Choroid plexus epithelial cell (primary cell): ENCODE results near the gene TEP1.

ENCODE experiments used
- DNase-seq: peaks from one replicate; pipeline ENCODE4 v3.0.0-alpha.2; 2010; ENCODE audit warnings: low read depth
- H3K4me3 ChIP-seq: 2 replicates; pipeline ENCODE4 v1.5.1; 2011; ENCODE audit warnings: low read depth, mild to moderate bottlenecking, control low read depth, low read length, moderate library complexity
- TF ChIP-seq, protein P1 (sequence below): conservative IDR thresholded peaks from 2 replicates; pipeline ENCODE4 v1.5.1; 2011; ENCODE audit warnings: low read depth, mild to moderate bottlenecking, control low read depth, inconsistent platforms, low read length, moderate library complexity

The TEP1 gene

DNA sequence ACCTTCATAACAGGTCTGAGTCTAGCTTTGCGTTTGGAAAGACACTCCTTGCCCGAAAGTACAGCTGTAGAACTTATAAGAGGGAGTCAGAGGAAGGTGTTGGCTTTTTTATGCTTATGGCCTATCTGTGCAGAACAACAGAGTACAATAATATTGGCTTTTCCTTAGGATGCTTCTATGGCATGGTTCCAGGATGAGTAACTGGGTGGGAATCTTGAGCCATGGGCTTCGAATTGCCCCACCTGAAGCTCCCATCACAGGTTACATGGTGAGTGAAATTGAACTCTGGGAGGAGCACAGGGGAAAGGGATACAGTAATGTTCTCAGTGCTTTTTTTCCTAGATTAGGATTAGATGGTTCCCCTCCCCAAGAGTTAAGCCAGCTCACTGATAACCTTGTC is 56.9 kb downstream of the TEP1 start:
- TF ChIP-seq, protein P1, sequence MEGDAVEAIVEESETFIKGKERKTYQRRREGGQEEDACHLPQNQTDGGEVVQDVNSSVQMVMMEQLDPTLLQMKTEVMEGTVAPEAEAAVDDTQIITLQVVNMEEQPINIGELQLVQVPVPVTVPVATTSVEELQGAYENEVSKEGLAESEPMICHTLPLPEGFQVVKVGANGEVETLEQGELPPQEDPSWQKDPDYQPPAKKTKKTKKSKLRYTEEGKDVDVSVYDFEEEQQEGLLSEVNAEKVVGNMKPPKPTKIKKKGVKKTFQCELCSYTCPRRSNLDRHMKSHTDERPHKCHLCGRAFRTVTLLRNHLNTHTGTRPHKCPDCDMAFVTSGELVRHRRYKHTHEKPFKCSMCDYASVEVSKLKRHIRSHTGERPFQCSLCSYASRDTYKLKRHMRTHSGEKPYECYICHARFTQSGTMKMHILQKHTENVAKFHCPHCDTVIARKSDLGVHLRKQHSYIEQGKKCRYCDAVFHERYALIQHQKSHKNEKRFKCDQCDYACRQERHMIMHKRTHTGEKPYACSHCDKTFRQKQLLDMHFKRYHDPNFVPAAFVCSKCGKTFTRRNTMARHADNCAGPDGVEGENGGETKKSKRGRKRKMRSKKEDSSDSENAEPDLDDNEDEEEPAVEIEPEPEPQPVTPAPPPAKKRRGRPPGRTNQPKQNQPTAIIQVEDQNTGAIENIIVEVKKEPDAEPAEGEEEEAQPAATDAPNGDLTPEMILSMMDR = no peak
- DNase-seq = peak; percentile 15

DNA sequence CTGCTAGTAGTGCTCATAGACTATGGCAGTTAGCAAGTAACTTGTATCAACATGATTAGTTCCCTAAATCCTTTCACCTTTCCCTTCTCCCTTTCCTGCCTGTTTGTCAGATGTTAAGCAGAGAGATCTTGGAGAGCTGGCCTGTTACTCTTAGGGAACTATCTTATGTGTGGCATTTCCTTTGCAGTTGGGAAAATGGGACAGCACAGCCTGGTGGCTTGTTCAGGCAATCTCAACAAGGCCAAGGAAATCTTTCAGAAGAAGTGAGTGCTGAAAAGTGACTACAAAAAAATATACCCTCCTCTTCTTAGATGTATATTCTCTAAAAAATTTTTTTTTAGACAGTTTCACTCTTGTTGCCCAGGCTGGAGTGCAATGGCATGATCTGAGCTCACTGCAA is 62.4 kb downstream of the TEP1 start:
- H3K4me3 ChIP-seq = no peak overlapping the region
- peak; percentile 62 for DNase-seq
- TF ChIP-seq, protein P1 = peak; percentile 63

More for the DNA sequence above, 56.9 kb downstream of the TEP1 start:
- H3K4me3 ChIP-seq = no peak overlapping the region

DNA sequence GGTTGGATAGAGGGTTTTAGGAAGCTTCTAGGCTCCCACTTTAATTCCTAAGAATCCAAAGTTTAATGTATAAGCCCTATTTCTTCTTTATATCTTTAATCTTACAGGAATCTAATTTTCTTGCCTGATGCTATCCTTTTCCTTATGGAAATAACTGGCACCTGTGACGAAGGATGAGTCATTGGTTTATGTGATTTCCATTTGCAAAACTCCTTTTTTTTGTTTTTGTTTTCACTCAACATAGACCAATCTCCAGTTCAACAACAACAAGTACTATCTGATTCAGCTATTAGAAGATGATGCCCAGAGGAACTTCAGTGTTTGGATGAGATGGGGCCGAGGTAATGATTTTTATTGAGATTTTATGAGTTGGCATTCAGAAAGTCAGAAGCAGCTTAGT is 63.0 kb downstream of the TEP1 start:
- H3K4me3 ChIP-seq = no peak overlapping the region
- TF ChIP-seq, protein P1 = no peak
- no peak for DNase-seq

DNA sequence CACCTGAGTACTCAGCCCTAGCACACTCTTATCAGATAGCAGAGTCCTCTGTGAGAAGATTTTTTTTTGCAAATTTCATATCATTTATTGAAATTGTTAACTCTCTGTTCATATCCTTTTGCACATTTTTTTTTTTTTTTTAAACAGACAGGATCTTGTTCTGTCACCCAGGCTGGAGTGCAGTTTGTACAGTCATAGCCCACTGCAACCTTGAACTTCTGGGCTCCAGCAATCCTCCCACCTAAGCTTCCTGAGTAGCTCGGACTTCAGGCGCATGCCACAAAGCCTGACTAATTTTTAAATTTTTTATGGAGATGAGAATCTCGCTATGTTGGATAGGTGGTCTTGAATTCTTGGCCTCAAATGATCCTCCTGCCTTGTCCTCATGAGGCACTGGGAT is 65.6 kb downstream of the TEP1 start:
- TF ChIP-seq, protein P1 = no peak
- H3K4me3 ChIP-seq = no peak overlapping the region
- DNase-seq = no peak

DNA sequence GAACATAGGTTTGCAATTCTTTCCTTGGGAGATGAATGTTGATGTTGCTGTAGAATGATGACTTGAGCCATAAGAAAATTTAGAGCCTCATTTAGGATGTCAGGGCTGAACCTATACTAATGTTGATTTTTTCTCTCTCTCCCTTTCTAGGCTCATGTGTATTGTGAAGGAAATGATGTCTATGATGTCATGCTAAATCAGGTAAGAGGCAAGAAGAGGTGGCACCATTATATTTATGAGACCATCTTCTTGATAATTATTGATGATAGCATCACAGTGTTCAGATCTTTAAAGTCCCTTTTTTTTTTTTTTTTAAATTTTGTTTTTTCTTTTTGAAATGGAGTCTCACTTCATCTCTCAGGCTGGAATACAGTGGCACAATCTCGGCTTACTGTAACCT is 66.6 kb downstream of the TEP1 start:
- TF ChIP-seq, protein P1 = no peak
- no peak overlapping the region for H3K4me3 ChIP-seq
- no peak for DNase-seq

GRCh38 chr14:20345366-20345765 is 67.9 kb downstream of the TEP1 start:
- TF ChIP-seq, protein P1 = no peak
- no peak for DNase-seq
- H3K4me3 ChIP-seq = no peak overlapping the region

DNA sequence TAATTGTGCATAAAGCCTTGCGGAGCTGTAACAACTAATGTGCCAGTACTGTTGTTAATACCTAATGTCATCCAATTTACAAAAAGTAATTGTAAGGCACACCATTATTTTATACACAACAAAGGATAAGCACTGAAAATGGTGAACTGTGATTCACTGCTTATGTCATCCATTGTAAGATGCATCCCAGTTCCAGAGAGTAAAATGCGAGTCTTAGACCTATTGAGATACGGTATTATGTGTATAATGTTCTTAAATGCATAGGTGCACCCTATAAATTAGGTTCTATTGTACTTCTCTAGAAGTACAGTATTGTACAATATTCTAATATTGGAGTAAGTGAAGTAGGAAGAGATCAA is 69.5 kb downstream of the TEP1 start:
- TF ChIP-seq, protein P1 = no peak
- peak overlapping the region; percentile 79 for H3K4me3 ChIP-seq
- peak; percentile 44 for DNase-seq
